ENCODE data around the gene ABCG1.

The ABCG1 gene

GRCh38 chr21:42234464-42235241, 15.7 kb downstream of the ABCG1 start:
- DNase-seq: no peak

- DNase-seq: no peak
These were observed 16.7 kb downstream of the ABCG1 start for GRCh38 chr21:42235593-42235992.

GRCh38 chr21:42236014-42236413, 17.1 kb downstream of the ABCG1 start:
- DNase-seq: no peak

GRCh38 chr21:42236693-42237092, 17.8 kb downstream of the ABCG1 start:
- DNase-seq: no peak

- no peak for DNase-seq
These were observed 18.2 kb downstream of the ABCG1 start for GRCh38 chr21:42237161-42237560.

GRCh38 chr21:42237577-42237976, 18.6 kb downstream of the ABCG1 start:
- no peak for DNase-seq

GRCh38 chr21:42238185-42238934, 19.4 kb downstream of the ABCG1 start:
- no peak for DNase-seq

- no peak for DNase-seq
These were observed 20.6 kb downstream of the ABCG1 start for GRCh38 chr21:42239556-42239955.

GRCh38 chr21:42239973-42240372, 21.0 kb downstream of the ABCG1 start:
- DNase-seq: no peak

- DNase-seq: no peak
These were observed 23.7 kb downstream of the ABCG1 start for GRCh38 chr21:42242611-42243010.

- DNase-seq: no peak
These were observed 24.1 kb downstream of the ABCG1 start for GRCh38 chr21:42243026-42243425.

- no peak for DNase-seq
These were observed 26.6 kb downstream of the ABCG1 start for GRCh38 chr21:42245331-42246193.

GRCh38 chr21:42247716-42248115, 28.8 kb downstream of the ABCG1 start:
- DNase-seq: no peak

GRCh38 chr21:42248241-42248640, 29.3 kb downstream of the ABCG1 start:
- no peak for DNase-seq

GRCh38 chr21:42248783-42249597, 30.1 kb downstream of the ABCG1 start:
- no peak for DNase-seq

- no peak for DNase-seq
These were observed 31.8 kb downstream of the ABCG1 start for GRCh38 chr21:42250422-42251403.

GRCh38 chr21:42251654-42252324, 32.8 kb downstream of the ABCG1 start:
- DNase-seq: no peak

GRCh38 chr21:42252325-42252654, 33.4 kb downstream of the ABCG1 start:
- DNase-seq: no peak

- no peak for DNase-seq
These were observed 33.9 kb downstream of the ABCG1 start for GRCh38 chr21:42252778-42253340.

- DNase-seq: no peak
These were observed 34.5 kb downstream of the ABCG1 start for GRCh38 chr21:42253466-42253865.

All from GF-D8 (cell line).